HEK293 (cell line): ENCODE data around the gene ZNF430.

ENCODE experiments used
- ELK4 ChIP-seq: IDR thresholded peaks from 2 replicates; pipeline ENCODE4 v1.6.1; 2011; ENCODE audit warnings: mild to moderate bottlenecking, low read depth, low read length, borderline replicate concordance
- GLI2 ChIP-seq: fragments of 450-650 bp; formaldehyde crosslinking; IDR thresholded peaks from 2 replicates; pipeline ENCODE4; 2017; ENCODE audit warnings: missing biosample characterization, missing genetic modification characterization, low read depth, borderline replicate concordance
- HOXD13 ChIP-seq: sonication (generic); formaldehyde crosslinking; IDR thresholded peaks from 2 replicates; pipeline ENCODE4 v1.8.0; 2022; ENCODE audit warnings: missing genetic modification reagents, borderline replicate concordance
- KLF1 ChIP-seq: fragments of 450-650 bp; formaldehyde crosslinking; IDR thresholded peaks from 2 replicates; pipeline ENCODE4 v1.5.1; 2016; ENCODE audit warnings: missing biosample characterization, missing genetic modification characterization
- ZNF132 ChIP-seq: fragments of 450-650 bp; formaldehyde crosslinking; IDR thresholded peaks from 2 replicates; pipeline ENCODE4 v1.5.1; 2017; ENCODE audit warnings: missing biosample characterization, missing genetic modification characterization, borderline replicate concordance

Gene ZNF430

GRCh38 chr19:21109116-21109515 is 88.7 kb downstream of the ZNF430 start (continued):
- no peak for TF ChIP-seq ELK4
- no peak for TF ChIP-seq ZNF132
- no peak for TF ChIP-seq HOXD13 (CRISPR knock-in tag)
- TF ChIP-seq GLI2 (tag by site-specific recombination), result no peak
- no peak for TF ChIP-seq KLF1
